B cell (primary cell): ENCODE measurements around the gene CTRL.

Experiments used
- EZH2 ChIP-seq: IDR thresholded peaks from 2 replicates; pipeline ENCODE4 v1.6.1; 2012; ENCODE audit warnings: borderline replicate concordance, low read depth, mild to moderate bottlenecking, moderate library complexity, low read length; ENCODE audit not compliant: insufficient read depth, poor library complexity, severe bottlenecking
- TF ChIP-seq, protein P1 (sequence below): fragments of 200-600 bp; IDR thresholded peaks from one replicate; pipeline ENCODE4 v1.8.0; 2022; ENCODE audit warnings: antibody characterized with exemption, mild to moderate bottlenecking

DNA sequence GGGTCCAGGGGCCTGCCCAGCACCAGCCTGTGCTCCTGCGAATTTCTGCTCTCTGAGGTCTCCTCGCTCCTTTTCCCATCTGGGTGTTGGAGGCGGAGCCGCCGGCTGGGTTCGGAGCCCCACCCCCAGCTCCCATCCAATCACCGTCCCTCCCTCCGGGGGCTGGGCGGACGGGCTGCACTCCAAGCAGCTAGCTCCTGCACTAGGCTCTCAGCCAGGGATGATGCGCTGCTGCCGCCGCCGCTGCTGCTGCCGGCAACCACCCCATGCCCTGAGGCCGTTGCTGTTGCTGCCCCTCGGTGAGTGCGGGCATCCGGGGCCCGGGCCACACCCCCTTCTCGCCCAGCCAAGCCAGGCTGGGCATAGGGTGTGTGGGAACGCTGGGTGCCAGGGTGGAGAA lies 47.0 kb downstream of the CTRL start, which contains the start of gene NRN1L:
- TF ChIP-seq, protein P1, sequence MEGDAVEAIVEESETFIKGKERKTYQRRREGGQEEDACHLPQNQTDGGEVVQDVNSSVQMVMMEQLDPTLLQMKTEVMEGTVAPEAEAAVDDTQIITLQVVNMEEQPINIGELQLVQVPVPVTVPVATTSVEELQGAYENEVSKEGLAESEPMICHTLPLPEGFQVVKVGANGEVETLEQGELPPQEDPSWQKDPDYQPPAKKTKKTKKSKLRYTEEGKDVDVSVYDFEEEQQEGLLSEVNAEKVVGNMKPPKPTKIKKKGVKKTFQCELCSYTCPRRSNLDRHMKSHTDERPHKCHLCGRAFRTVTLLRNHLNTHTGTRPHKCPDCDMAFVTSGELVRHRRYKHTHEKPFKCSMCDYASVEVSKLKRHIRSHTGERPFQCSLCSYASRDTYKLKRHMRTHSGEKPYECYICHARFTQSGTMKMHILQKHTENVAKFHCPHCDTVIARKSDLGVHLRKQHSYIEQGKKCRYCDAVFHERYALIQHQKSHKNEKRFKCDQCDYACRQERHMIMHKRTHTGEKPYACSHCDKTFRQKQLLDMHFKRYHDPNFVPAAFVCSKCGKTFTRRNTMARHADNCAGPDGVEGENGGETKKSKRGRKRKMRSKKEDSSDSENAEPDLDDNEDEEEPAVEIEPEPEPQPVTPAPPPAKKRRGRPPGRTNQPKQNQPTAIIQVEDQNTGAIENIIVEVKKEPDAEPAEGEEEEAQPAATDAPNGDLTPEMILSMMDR: no peak
- no peak for TF ChIP-seq EZH2
